HepG2 (cell line): ENCODE results near the gene EDC3. TPM values are rescaled to one million over a fixed set of nuclear protein-coding genes. Genes with fewer than 3 reads are reported as not detected.
A peak's percentile ranks its signal among the peaks of the same experiment; 100 is the strongest.

ENCODE experiments used
- ATAC-seq: fragments of 200-7000 bp; cut with Tn5 transposase; 3 replicates; pipeline ENCODE4 v1.9.1; 2020; ENCODE audit warnings: mild to moderate bottlenecking, moderate library complexity
- BruUV-seq: library from RNA; stranded (reverse); fragments of 400-500 nt; replicated peaks from 2 replicates; lab custom pipeline; 2021; lab: Mats Ljungman, UMichigan
- CTCF ChIA-PET: fragments of 300-600 bp; formaldehyde crosslinking; extraction: SDS; loops from one replicate; lab custom pipeline; 2021; ENCODE audit warnings: low total read pairs, inconsistent platforms, low intra/inter-chr PET ratio; lab: Yijun Ruan, JAX
- POLR2A ChIA-PET: fragments of 350-600 bp; sonication (Branson Sonifier 250); formaldehyde crosslinking; loops from one replicate; lab custom pipeline; 2020; ENCODE audit warnings: antibody characterized with exemption, inconsistent platforms; lab: Yijun Ruan, JAX
- DNase-seq: peaks from one replicate; pipeline ENCODE4 v3.0.0-alpha.2; 2015; ENCODE audit warnings: low spot score
- FAIRE-seq: peaks from 3 replicates; lab custom pipeline; 2011; peaks lifted over from hg19 to GRCh38; lab: Jason Lieb, UNC
- H2AFZ ChIP-seq: one replicate; pipeline ENCODE4 v1.6.1; 2011; ENCODE audit warnings: low read length, inconsistent platforms
- H3K27ac ChIP-seq: fragments of 300-600 bp; 3 replicates; pipeline ENCODE4 v1.8.0; 2011; ENCODE audit warnings: mixed run types, mild to moderate bottlenecking, mixed read lengths, low read length, inconsistent platforms; ENCODE audit not compliant: insufficient read depth; ENCODE audit errors: extremely low read length
- H3K27me3 ChIP-seq, 2 experiments: fragments of 200-600 bp in 1 of 2; 2 replicates in 1 of 2; 3 replicates in 1 of 2; pipeline versions ENCODE4 v1.6.0 to v1.8.0; 2011; ENCODE audit warnings: low read length in 2 of 2, mild to moderate bottlenecking in 2 of 2, moderate library complexity in 2 of 2, inconsistent platforms in 1 of 2; ENCODE audit not compliant: insufficient read depth in 2 of 2, control insufficient read depth in 1 of 2
- H3K36me3 ChIP-seq, 2 experiments: fragments of 200-600 bp in 1 of 2; replicated peaks in 1 of 2; 2 replicates in 1 of 2; 3 replicates in 1 of 2; pipeline versions ENCODE4 v1.5.1 to v1.8.0; 2011; ENCODE audit warnings: low read length in 2 of 2, inconsistent platforms in 1 of 2; ENCODE audit not compliant: insufficient read depth in 2 of 2, control insufficient read depth in 1 of 2
- H3K4me1 ChIP-seq: 2 replicates; pipeline ENCODE4 v1.5.1; 2012; ENCODE audit warnings: low read length, inconsistent platforms; ENCODE audit not compliant: insufficient read depth
- H3K4me2 ChIP-seq: 2 replicates; pipeline ENCODE4 v1.6.0; 2011; ENCODE audit warnings: low read depth, low read length, inconsistent platforms
- H3K4me3 ChIP-seq, 3 experiments: fragments of 200-600 bp in 1 of 3; sonication (generic), shearing (Covaris generic) in 1 of 3; replicated peaks in 1 of 3; 2 replicates each; pipeline ENCODE4 v1.5.1; 2011 to 2016; ENCODE audit warnings: low read length in 3 of 3, inconsistent platforms in 2 of 3, low read depth in 2 of 3, mild to moderate bottlenecking in 2 of 3, control low read depth in 1 of 3, mixed read lengths in 1 of 3; ENCODE audit not compliant: insufficient read depth in 1 of 3
- H3K79me2 ChIP-seq: one replicate; pipeline ENCODE4 v1.6.1; 2011; ENCODE audit warnings: low read length, inconsistent platforms; ENCODE audit not compliant: insufficient read depth
- H3K9ac ChIP-seq: 2 replicates; pipeline ENCODE4 v1.6.0; 2011; ENCODE audit warnings: mild to moderate bottlenecking, low read depth, low read length, inconsistent platforms; ENCODE audit not compliant: insufficient read depth
- H3K9me3 ChIP-seq: 2 replicates; pipeline ENCODE4 v1.5.1; 2012; ENCODE audit warnings: mild to moderate bottlenecking, low read length
- H4K20me1 ChIP-seq: 2 replicates; pipeline ENCODE4 v1.6.0; 2011; ENCODE audit warnings: inconsistent platforms, mild to moderate bottlenecking, low read length, moderate library complexity; ENCODE audit not compliant: insufficient read depth
- FIP1L1 ChIP-seq: fragments of 200-400 bp; formaldehyde crosslinking; IDR thresholded peaks from 2 replicates; pipeline ENCODE4 v1.6.1; 2018; ENCODE audit warnings: low read depth, mild to moderate bottlenecking, low read length, moderate library complexity, borderline replicate concordance; ENCODE audit not compliant: insufficient read depth
- FOXO1 ChIP-seq: sonication (generic); formaldehyde crosslinking; IDR thresholded peaks from 2 replicates; pipeline ENCODE4 v1.4.0; 2020; ENCODE audit warnings: missing genetic modification reagents
- FOXP1 ChIP-seq, 2 experiments: fragments of 450-650 bp in 1 of 2; IDR thresholded peaks; 2 replicates each; pipeline ENCODE4 v1.6.1; 2017 to 2018; ENCODE audit warnings: antibody characterized with exemption in 1 of 2
- HNF1A ChIP-seq, 2 experiments: sonication (generic) in 1 of 2; formaldehyde crosslinking in 1 of 2; IDR thresholded peaks; 2 replicates each; pipeline versions ENCODE4 v1.4.0 to v1.6.1; 2016 to 2020; ENCODE audit warnings: borderline replicate concordance in 1 of 2, low read depth in 1 of 2, mild to moderate bottlenecking in 1 of 2, missing genetic modification reagents in 1 of 2
- NFKB2 ChIP-seq: sonication (generic); formaldehyde crosslinking; IDR thresholded peaks from 2 replicates; pipeline ENCODE4 v1.4.0; 2020; ENCODE audit warnings: missing genetic modification reagents, borderline replicate concordance
- NR2F2 ChIP-seq: IDR thresholded peaks from 2 replicates; pipeline ENCODE4 v1.6.1; 2012; ENCODE audit warnings: low read depth, inconsistent platforms, borderline replicate concordance
- NR3C1 ChIP-seq: sonication (generic); formaldehyde crosslinking; IDR thresholded peaks from 2 replicates; pipeline ENCODE4 v1.4.0; 2020; ENCODE audit warnings: missing genetic modification reagents
- PHF20 ChIP-seq: sonication (generic); formaldehyde crosslinking; IDR thresholded peaks from 2 replicates; pipeline ENCODE4 v1.5.0; 2020; ENCODE audit warnings: mild to moderate bottlenecking, missing genetic modification reagents
- ZNF225 ChIP-seq: sonication (generic); formaldehyde crosslinking; IDR thresholded peaks from 2 replicates; pipeline ENCODE4 v1.4.0; 2020; ENCODE audit warnings: mild to moderate bottlenecking, missing genetic modification reagents
- ZNF546 ChIP-seq: sonication (generic); formaldehyde crosslinking; conservative IDR thresholded peaks from 2 replicates; pipeline ENCODE4 v1.8.1; 2023; ENCODE audit warnings: mild to moderate bottlenecking, missing genetic modification reagents
- WGBS: methylation state at CpG from one replicate; pipeline ENCODE4 v1.1.6; 2017; ENCODE audit warnings: low lambda C conversion rate; 5-methylcytosine and 5-hydroxymethylcytosine counted together
- in situ Hi-C: cut with HindIII; loops from 2 replicates; pipeline ENCODE4 v1.10.0; 2017; ENCODE audit warnings: low pct_unique_long_range_greater_than_20kb; ENCODE audit not compliant: extremely low pct_ligation_motif_present
- intact Hi-C: fragments of 100-400 bp; cut with micrococcal nuclease; formaldehyde crosslinking; loops from one replicate; pipeline ENCODE4 v1.10.0; 2022; ENCODE audit not compliant: unreplicated experiment
- polyA plus RNA-seq, 8 experiments: library from polyadenylated mRNA; depleted of rRNA in 3 of 8; stranded (reverse) in 7 of 8; unstranded in 1 of 8; fragments of >200 nt; fragmentation: Illumina TruSeq in 4 of 8; extraction: Trizol in 4 of 8; gene quantifications; 2 replicates each; pipeline versions ENCODE4 v1.2.1 to v1.2.3, GENCODE V29; 2011 to 2016; ENCODE audit warnings: low read depth in 4 of 8, missing spikeins in 1 of 8, mixed read lengths in 1 of 8; ENCODE audit not compliant: insufficient read depth in 1 of 8
- total RNA-seq, 5 experiments: library from RNA; depleted of rRNA; stranded (reverse); fragments of >200 nt; fragmentation: Illumina TruSeq; extraction: Trizol; gene quantifications; 2 replicates each; pipeline ENCODE4 v1.2.3, GENCODE V29; 2016; ENCODE audit warnings: low read depth in 1 of 5
- TF ChIP-seq, protein P1 (sequence below): sonication (generic); formaldehyde crosslinking; IDR thresholded peaks from 2 replicates; pipeline ENCODE4 v1.4.0; 2020; ENCODE audit warnings: mild to moderate bottlenecking, missing genetic modification reagents

EDC3 gene
- total and polyA plus RNA-seq, 2 of the 13 experiments (the other 11 are each of a cell fraction or from before 2014, with no cell fraction given): 17.4 to 32.0 TPM

GRCh38 chr15:74603026-74603788 lies 92.6 kb downstream of the EDC3 start:
- Histone ChIP-seq H3K79me2 (no peaks in the 10 kb centered on the region), H3K4me3 (no peak overlapping the region), H3K27me3 (peaks cover 5 to 11% of the 10 kb centered on the region in 2 experiments; a peak in 4 of 5 replicates), H2AFZ (no peak overlapping the region), H3K4me1 (peaks cover 49% of the 10 kb centered on the region), H3K36me3 (no peaks in the 10 kb centered on the region), H4K20me1 (no peaks in the 10 kb centered on the region), H3K9ac (no peak overlapping the region), H3K9me3 (no peaks in the 10 kb centered on the region), H3K4me2 (no peak overlapping the region; the same call in 1 of the 2 replicates), H3K27ac (no peak overlapping the region)
- peak; percentile 6 for ATAC-seq
- intact Hi-C loops (no loop called here), in situ Hi-C loops (no loop called here)
- WGBS: 73% methylated on average over 12 of the region's 13 CpGs
- TF ChIP-seq ZNF225 (CRISPR knock-in tag) (0 out of 2 replicates have a peak, but pooled peaks have one; percentile 15), FOXP1 (IDR thresholded peaks at IDR 0.05) (no peak), FOXP1 (CRISPR knock-in tag; IDR thresholded peaks at IDR 0.05) (no peak), PHF20 (CRISPR knock-in tag) (no peak), NFKB2 (0 out of 2 replicates have a peak, but pooled peaks have one; percentile 2)
- TF ChIP-seq, protein P1, sequence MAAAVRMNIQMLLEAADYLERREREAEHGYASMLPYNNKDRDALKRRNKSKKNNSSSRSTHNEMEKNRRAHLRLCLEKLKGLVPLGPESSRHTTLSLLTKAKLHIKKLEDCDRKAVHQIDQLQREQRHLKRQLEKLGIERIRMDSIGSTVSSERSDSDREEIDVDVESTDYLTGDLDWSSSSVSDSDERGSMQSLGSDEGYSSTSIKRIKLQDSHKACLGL (CRISPR knock-in tag): 0 out of 2 replicates have a peak, but pooled peaks have one; percentile 18
- ChIA-PET CTCF (no interaction called here), POLR2A (interaction anchor here (1.8 to 2.1 kb wide), 2 partner anchors 10 to 13 kb away, joined by 5 to 6 read pairs; partner anchors contain the start of gene CLK3)
- no peak for DNase-seq
- BruUV-seq: no TSS peak
- no peak for FAIRE-seq

GRCh38 chr15:74599156-74599555 lies 96.7 kb downstream of the EDC3 start:
- CTCF ChIA-PET: no interaction called here
- H3K36me3 ChIP-seq: 0 out of 5 replicates have a peak, but pooled peaks cover 0 to 7% of the 10 kb centered on the region in 2 experiments
- no peaks in the 10 kb centered on the region for H4K20me1 ChIP-seq
- no peak for ATAC-seq
- H3K9me3 ChIP-seq: no peaks in the 10 kb centered on the region
- 93% methylated on average over 15 of the region's 15 CpGs for WGBS
- no peak for FAIRE-seq
- H3K4me3 ChIP-seq: peak overlapping the region; percentile 57 to 81 (median 63); a peak in 4 of 6 replicates
- 0 out of 5 replicates have a peak, but pooled peaks cover 0 to 1% of the 10 kb centered on the region in 2 experiments for H3K27me3 ChIP-seq
- in situ Hi-C loops (no loop called here), intact Hi-C loops (loop anchor here (5.0 kb wide), 1 partner anchor 52 kb away; no protein-coding TSS in a partner anchor)
- BruUV-seq: no TSS peak
- peak overlapping the region; percentile 89 for H3K4me2 ChIP-seq
- peaks cover 38% of the 10 kb centered on the region for H3K4me1 ChIP-seq
- no peak for DNase-seq
- H3K27ac ChIP-seq: no peak overlapping the region
- POLR2A ChIA-PET: interaction anchor here (1.1 to 2.7 kb wide), 7 partner anchors 14 to 156 kb away, joined by 3 to 52 read pairs (median 8); partner anchors contain the start of genes CLK3 and UBL7
- no peak overlapping the region for H2AFZ ChIP-seq
- H3K79me2 ChIP-seq: no peaks in the 10 kb centered on the region
- peak overlapping the region; percentile 79; the same call in 1 of the 2 replicates for H3K9ac ChIP-seq
- TF ChIP-seq FOXP1 (IDR thresholded peaks at IDR 0.05): no peak
- no peak for TF ChIP-seq FOXP1 (CRISPR knock-in tag; IDR thresholded peaks at IDR 0.05)
- TF ChIP-seq FOXO1 (CRISPR knock-in tag): no peak
- no peak for TF ChIP-seq FIP1L1
- no peak for TF ChIP-seq NR2F2
- TF ChIP-seq HNF1A (IDR thresholded peaks at IDR 0.05; ENCODE audit: low read depth): no peak
- TF ChIP-seq HNF1A (CRISPR knock-in tag; IDR thresholded peaks at IDR 0.05; ENCODE audit: borderline replicate concordance): no peak
- no peak for TF ChIP-seq ZNF546 (CRISPR knock-in tag)
- no peak for TF ChIP-seq NR3C1 (CRISPR knock-in tag)
